Parathyroid adenoma (tissue), 2 donors: ENCODE measurements around the gene SLC39A11.

Experiments
- H2AFZ ChIP-seq: fragments of 300-600 bp; sonication (generic); one replicate; pipeline ENCODE4 v1.7.0; 2017; ENCODE audit warnings: antibody characterized with exemption, mild to moderate bottlenecking
- H3K27ac ChIP-seq: fragments of 300-600 bp; sonication (generic); one replicate; pipeline ENCODE4 v1.7.0; 2017
- H3K27me3 ChIP-seq: fragments of 300-600 bp; sonication (generic); one replicate; pipeline ENCODE4 v1.7.0; 2017; ENCODE audit warnings: low read length; ENCODE audit not compliant: control insufficient read depth, insufficient read depth
- H3K36me3 ChIP-seq: fragments of 300-600 bp; sonication (generic); one replicate; pipeline ENCODE4 v1.7.0; 2017; ENCODE audit warnings: low read length; ENCODE audit not compliant: control insufficient read depth, insufficient read depth
- H3K4me1 ChIP-seq: fragments of 300-600 bp; sonication (generic); one replicate; pipeline ENCODE4 v1.7.0; 2017; ENCODE audit warnings: control low read depth
- H3K4me2 ChIP-seq: fragments of 300-600 bp; sonication (generic); one replicate; pipeline ENCODE4 v1.7.0; 2017; ENCODE audit warnings: low read length
- H3K4me3 ChIP-seq: fragments of 300-600 bp; sonication (generic); one replicate; pipeline ENCODE4 v1.7.0; 2017; ENCODE audit warnings: low read depth, low read length
- H3K79me2 ChIP-seq: fragments of 300-600 bp; sonication (generic); one replicate; pipeline ENCODE4 v1.7.0; 2017; ENCODE audit warnings: control low read depth
- H3K9ac ChIP-seq: fragments of 300-600 bp; sonication (generic); one replicate; pipeline ENCODE4 v1.7.0; 2017; ENCODE audit warnings: mild to moderate bottlenecking
- H3K9me3 ChIP-seq: fragments of 300-600 bp; sonication (generic); one replicate; pipeline ENCODE4 v1.7.0; 2017; ENCODE audit warnings: low read length; ENCODE audit not compliant: control insufficient read depth
- TF ChIP-seq, protein P1 (sequence below): fragments of 300-600 bp; sonication (generic); IDR thresholded peaks from one replicate; pipeline ENCODE4 v1.7.0; 2017; ENCODE audit warnings: antibody characterized with exemption, mild to moderate bottlenecking
- donor health status: primary hyperparathyroidism.

The SLC39A11 gene

DNA sequence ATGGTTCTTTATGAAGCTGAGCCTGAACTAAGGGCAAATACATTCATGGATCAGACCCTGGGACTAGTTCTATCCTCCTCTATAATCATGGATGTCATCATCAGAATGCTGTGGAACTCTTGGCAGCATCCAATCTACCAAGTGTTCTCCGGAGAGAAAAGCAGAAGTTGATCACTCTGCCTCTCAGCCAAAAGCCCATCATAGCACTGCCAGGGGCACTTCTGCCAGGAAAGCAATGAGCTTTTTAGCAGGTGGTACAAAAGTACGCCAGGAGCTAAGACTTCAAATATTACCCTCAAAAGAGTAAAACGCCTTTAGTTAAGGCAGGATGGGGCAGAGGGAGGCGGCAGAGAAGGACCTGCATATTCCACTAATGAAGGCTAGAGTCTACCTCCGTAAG lies 279.0 kb downstream of the SLC39A11 start:
- Histone ChIP-seq H3K79me2 (no peaks in the 10 kb centered on the region), H3K27me3 (no peaks in the 10 kb centered on the region), H3K9me3 (no peaks in the 10 kb centered on the region), H3K4me1 (no peaks in the 10 kb centered on the region), H3K27ac (no peak overlapping the region), H3K4me2 (no peak overlapping the region), H3K36me3 (no peaks in the 10 kb centered on the region), H2AFZ (no peak overlapping the region), H3K4me3 (no peak overlapping the region), H3K9ac (no peak overlapping the region)
- TF ChIP-seq, protein P1, sequence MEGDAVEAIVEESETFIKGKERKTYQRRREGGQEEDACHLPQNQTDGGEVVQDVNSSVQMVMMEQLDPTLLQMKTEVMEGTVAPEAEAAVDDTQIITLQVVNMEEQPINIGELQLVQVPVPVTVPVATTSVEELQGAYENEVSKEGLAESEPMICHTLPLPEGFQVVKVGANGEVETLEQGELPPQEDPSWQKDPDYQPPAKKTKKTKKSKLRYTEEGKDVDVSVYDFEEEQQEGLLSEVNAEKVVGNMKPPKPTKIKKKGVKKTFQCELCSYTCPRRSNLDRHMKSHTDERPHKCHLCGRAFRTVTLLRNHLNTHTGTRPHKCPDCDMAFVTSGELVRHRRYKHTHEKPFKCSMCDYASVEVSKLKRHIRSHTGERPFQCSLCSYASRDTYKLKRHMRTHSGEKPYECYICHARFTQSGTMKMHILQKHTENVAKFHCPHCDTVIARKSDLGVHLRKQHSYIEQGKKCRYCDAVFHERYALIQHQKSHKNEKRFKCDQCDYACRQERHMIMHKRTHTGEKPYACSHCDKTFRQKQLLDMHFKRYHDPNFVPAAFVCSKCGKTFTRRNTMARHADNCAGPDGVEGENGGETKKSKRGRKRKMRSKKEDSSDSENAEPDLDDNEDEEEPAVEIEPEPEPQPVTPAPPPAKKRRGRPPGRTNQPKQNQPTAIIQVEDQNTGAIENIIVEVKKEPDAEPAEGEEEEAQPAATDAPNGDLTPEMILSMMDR: no peak

DNA sequence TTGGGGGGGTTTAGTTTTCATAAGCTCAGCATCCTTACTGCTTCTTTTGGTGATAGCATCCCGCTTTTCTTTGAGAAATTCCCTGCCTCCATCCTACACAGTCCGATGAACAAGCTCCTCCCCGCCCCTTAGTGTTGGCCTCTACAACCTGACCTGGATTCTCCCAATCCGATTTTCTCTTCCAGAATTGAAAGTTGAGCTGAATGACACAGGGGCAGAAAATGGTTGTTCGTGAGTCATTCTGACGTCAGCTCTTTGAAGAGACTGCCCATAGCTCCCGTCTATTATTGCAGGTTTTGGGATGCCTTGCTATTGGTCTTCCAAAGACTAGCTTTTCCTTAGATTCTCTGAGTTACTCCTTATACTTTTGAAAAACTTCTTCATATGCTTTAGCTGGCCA lies 279.7 kb downstream of the SLC39A11 start:
- H3K4me3 ChIP-seq: no peak overlapping the region
- no peaks in the 10 kb centered on the region for H3K36me3 ChIP-seq
- H3K4me1 ChIP-seq: no peaks in the 10 kb centered on the region
- H3K27ac ChIP-seq: no peak overlapping the region
- no peaks in the 10 kb centered on the region for H3K27me3 ChIP-seq
- H3K4me2 ChIP-seq: no peak overlapping the region
- H3K9me3 ChIP-seq: no peaks in the 10 kb centered on the region
- TF ChIP-seq, protein P1: no peak
- no peak overlapping the region for H2AFZ ChIP-seq
- H3K9ac ChIP-seq: no peak overlapping the region
- H3K79me2 ChIP-seq: no peaks in the 10 kb centered on the region

DNA sequence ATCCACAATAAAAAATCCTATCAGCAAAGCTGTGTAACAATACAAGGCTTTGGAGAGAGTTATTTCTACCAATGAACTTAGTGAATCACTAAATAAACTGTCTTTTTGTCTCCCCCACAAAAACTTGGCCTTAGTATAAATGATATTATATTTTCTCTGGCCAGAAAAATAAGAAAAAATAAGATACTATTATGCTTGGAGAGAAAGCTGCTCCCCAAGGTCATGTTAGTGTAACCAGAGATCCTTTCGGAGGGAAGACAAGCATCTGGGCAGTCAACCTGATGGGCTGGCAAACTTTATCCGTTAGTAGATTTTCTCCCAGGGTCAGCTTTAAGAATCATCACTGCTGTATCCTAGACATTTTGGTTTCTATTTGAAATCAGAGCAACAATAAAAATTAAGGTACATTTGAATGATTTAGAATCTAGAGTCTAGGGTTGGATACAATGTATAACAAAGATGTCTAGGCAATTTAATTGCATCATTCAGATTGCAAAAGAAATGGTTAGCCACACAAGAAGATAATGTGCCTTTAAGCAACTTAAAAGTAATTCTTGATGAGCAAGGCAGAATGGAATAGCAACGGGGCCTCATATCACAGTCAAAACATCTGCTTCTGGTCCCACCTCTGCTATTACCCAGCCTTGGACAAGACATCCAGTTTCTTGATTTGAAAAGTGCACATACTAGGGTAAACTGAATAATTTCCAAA lies 280.4 kb downstream of the SLC39A11 start:
- H3K4me1 ChIP-seq: no peaks in the 10 kb centered on the region
- no peak overlapping the region for H2AFZ ChIP-seq
- H3K36me3 ChIP-seq: no peaks in the 10 kb centered on the region
- H3K9me3 ChIP-seq: no peaks in the 10 kb centered on the region
- TF ChIP-seq, protein P1: no peak
- H3K79me2 ChIP-seq: no peaks in the 10 kb centered on the region
- H3K9ac ChIP-seq: no peak overlapping the region
- no peaks in the 10 kb centered on the region for H3K27me3 ChIP-seq
- H3K4me3 ChIP-seq: no peak overlapping the region
- H3K4me2 ChIP-seq: no peak overlapping the region
- H3K27ac ChIP-seq: no peak overlapping the region

DNA sequence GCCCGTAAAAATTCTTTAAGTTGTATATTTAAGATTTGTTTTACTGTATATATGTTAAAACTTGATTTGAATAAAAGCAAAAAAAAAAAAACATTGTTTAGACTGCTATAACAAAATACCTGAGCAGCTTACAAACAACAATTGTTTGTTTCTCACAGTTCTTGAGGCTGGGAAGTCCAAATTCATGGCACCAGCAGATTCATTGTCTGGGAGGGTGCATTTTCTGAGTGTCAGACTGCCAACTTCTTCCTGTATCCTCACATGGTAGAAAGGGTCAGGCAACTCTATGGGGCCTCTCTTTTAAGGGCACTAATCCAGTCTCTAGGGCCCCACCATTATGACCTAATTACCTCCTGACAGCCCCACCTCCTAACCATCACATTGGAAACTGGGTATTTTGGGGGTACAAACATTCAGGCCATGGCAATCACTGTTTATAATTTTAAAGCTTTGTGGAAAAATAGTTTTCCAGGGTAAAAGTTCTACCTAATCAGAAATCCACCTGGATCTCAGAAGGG lies 281.4 kb downstream of the SLC39A11 start:
- H3K9me3 ChIP-seq: no peaks in the 10 kb centered on the region
- no peaks in the 10 kb centered on the region for H3K4me1 ChIP-seq
- H3K9ac ChIP-seq: no peak overlapping the region
- H3K27ac ChIP-seq: no peak overlapping the region
- no peak overlapping the region for H2AFZ ChIP-seq
- no peak overlapping the region for H3K4me3 ChIP-seq
- no peak overlapping the region for H3K4me2 ChIP-seq
- TF ChIP-seq, protein P1: no peak
- H3K79me2 ChIP-seq: no peaks in the 10 kb centered on the region
- no peaks in the 10 kb centered on the region for H3K36me3 ChIP-seq
- H3K27me3 ChIP-seq: no peaks in the 10 kb centered on the region

DNA sequence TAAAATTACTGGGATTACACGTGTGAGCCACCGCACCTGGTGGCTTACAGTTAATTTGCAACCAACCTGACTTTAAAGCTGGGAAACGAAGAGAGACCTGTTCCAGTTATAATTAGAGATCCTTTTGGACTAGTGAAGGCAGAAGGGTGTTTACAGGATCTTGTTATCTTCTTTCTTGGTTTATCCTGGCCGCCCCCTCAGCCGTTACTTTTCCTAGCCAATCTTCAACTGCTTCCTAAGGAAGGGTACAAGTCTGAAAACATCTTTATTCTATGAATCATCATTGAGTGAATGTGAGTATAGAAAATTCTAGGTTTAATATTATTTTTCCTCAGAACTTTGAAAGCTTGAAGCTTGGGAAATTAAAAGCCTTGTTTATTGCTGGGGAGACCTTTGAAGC lies 286.5 kb downstream of the SLC39A11 start:
- no peak overlapping the region for H3K27ac ChIP-seq
- no peak overlapping the region for H2AFZ ChIP-seq
- no peaks in the 10 kb centered on the region for H3K27me3 ChIP-seq
- H3K4me2 ChIP-seq: no peak overlapping the region
- H3K79me2 ChIP-seq: no peaks in the 10 kb centered on the region
- no peak overlapping the region for H3K9ac ChIP-seq
- no peaks in the 10 kb centered on the region for H3K4me1 ChIP-seq
- H3K4me3 ChIP-seq: no peak overlapping the region
- TF ChIP-seq, protein P1: no peak
- H3K36me3 ChIP-seq: no peaks in the 10 kb centered on the region
- H3K9me3 ChIP-seq: no peaks in the 10 kb centered on the region
